ENCODE measurements around the gene SCYGR6.
A peak's percentile ranks its signal among the peaks of the same experiment; 100 is the strongest.
"Not testable (repeated sequence)": the region's sequence is repeated elsewhere in the genome, so short reads cannot be mapped to it uniquely, and the experiment has no call there.

SCYGR6 gene

GRCh38 chr2:227724394-227725039, at the start of gene SCYGR6:
SCYGR6 (minus strand) TSS chr2:227724757; CDS start chr2:227724757, 0 bp downstream.
- peak; percentile 19 for DNase-seq

GRCh38 chr2:227774011-227774624, 49.6 kb upstream of the SCYGR6 start:
- DNase-seq: no peak

- no peak for DNase-seq
Measured at GRCh38 chr2:227772932-227773331, 48.4 kb upstream of the SCYGR6 start.

- no peak for DNase-seq
Measured at GRCh38 chr2:227772197-227772661, 47.7 kb upstream of the SCYGR6 start.

GRCh38 chr2:227767830-227768229, 43.3 kb upstream of the SCYGR6 start:
- DNase-seq: no peak

GRCh38 chr2:227766373-227766883, 41.9 kb upstream of the SCYGR6 start:
- DNase-seq: peak; percentile 61

GRCh38 chr2:227765788-227766372, 41.3 kb upstream of the SCYGR6 start:
- no peak for DNase-seq

- no peak for DNase-seq
Measured at GRCh38 chr2:227761740-227762476, 37.4 kb upstream of the SCYGR6 start.

GRCh38 chr2:227759411-227760118, 35.0 kb upstream of the SCYGR6 start:
- DNase-seq: no peak

- not testable (repeated sequence) for DNase-seq
Measured at GRCh38 chr2:227756261-227756660, 31.7 kb upstream of the SCYGR6 start.

GRCh38 chr2:227748079-227748478, 23.5 kb upstream of the SCYGR6 start:
- no peak for DNase-seq

GRCh38 chr2:227745594-227745993, 21.0 kb upstream of the SCYGR6 start, which contains the start of gene SCYGR8:
SCYGR8 (plus strand) TSS chr2:227745894; CDS start chr2:227745894, 0 bp downstream.
- DNase-seq: no peak

GRCh38 chr2:227740705-227741104, 16.1 kb upstream of the SCYGR6 start:
- DNase-seq: not testable (repeated sequence)

GRCh38 chr2:227739351-227739750, 14.8 kb upstream of the SCYGR6 start:
- DNase-seq: no peak

- DNase-seq: no peak
Measured at GRCh38 chr2:227728035-227728434, 3.5 kb upstream of the SCYGR6 start, which contains the start of gene SCYGR7. SCYGR7 (plus strand) TSS chr2:227728335; CDS start chr2:227728335, 0 bp downstream.

- not testable (repeated sequence) for DNase-seq
Measured at GRCh38 chr2:227722821-227723220, 1.7 kb downstream of the SCYGR6 start.

GRCh38 chr2:227720680-227721079, 3.9 kb downstream of the SCYGR6 start:
- DNase-seq: peak; percentile 1

- no peak for DNase-seq
Measured at GRCh38 chr2:227719641-227720040, 4.9 kb downstream of the SCYGR6 start.

GRCh38 chr2:227717687-227718567, 6.6 kb downstream of the SCYGR6 start, which contains the start of gene SLC19A3:
SLC19A3 (minus strand) TSS chr2:227718028; CDS start chr2:227702318, 15,710 bp downstream.
- DNase-seq: no peak

- no peak for DNase-seq
Measured at GRCh38 chr2:227716501-227716900, 8.1 kb downstream of the SCYGR6 start.

GRCh38 chr2:227713291-227713690, 11.3 kb downstream of the SCYGR6 start:
- DNase-seq: no peak

Data from inflammatory macrophage treated with lipopolysaccharide for 4 hours (primary cell).